ENCODE data around the gene KIF3A. TPM values are rescaled to one million over a fixed set of nuclear protein-coding genes. Genes with fewer than 3 reads are reported as not detected.
A peak's percentile ranks its signal among the peaks of the same experiment; 100 is the strongest.

The KIF3A gene
- total and polyA plus RNA-seq, 2 experiments from 2014 or later = 11.2 to 19.7 TPM

- Mint-ChIP-seq H3K4me3 (no peak overlapping the region), H3K9me3 (no peaks in the 10 kb centered on the region; the same call in 1 of the 3 replicates), H3K36me3 (ENCODE audit: low read depth) (peaks cover 3% of the 10 kb centered on the region; the same call in 1 of the 3 replicates), H3K27me3 (ENCODE audit: insufficient read depth, low read depth, poor library complexity) (peaks cover 42% of the 10 kb centered on the region), H3K4me1 (peaks cover 8% of the 10 kb centered on the region), H3K27ac (no peak overlapping the region)
- 0 out of 2 replicates have a peak, but pooled peaks cover 4% of the 10 kb centered on the region for H3F3A ChIP-seq (replicated peaks; ENCODE audit: low read depth)
- DNase-seq (ENCODE audit: low spot score) (no peak), ATAC-seq (no peak)
- no peak overlapping the region for H2AFZ ChIP-seq
- H3K36me3 ChIP-seq (ENCODE audit: insufficient read depth) = no peaks in the 10 kb centered on the region
- H3K27me3 ChIP-seq (ENCODE audit: insufficient read depth) = peaks cover 42% of the 10 kb centered on the region
- H4K20me1 ChIP-seq (replicated peaks; ENCODE audit: insufficient read depth) = no peaks in the 10 kb centered on the region
- no peak for TF ChIP-seq CTCF (conservative IDR thresholded peaks at IDR 0.05; ENCODE audit: low read depth in 2 of 2)
- TF ChIP-seq CREB1 (CRISPR knock-in tag; IDR thresholded peaks at IDR 0.05; ENCODE audit: low read depth) = no peak
- TF ChIP-seq ZNF114 (CRISPR knock-in tag; IDR thresholded peaks at IDR 0.05) = no peak
- no peaks in the 10 kb centered on the region for H3K79me2 ChIP-seq (replicated peaks; ENCODE audit: insufficient read depth)
- H3K9me2 ChIP-seq (ENCODE audit: insufficient read depth) = no peaks in the 10 kb centered on the region
- H3K27ac ChIP-seq (ENCODE audit: low read depth) = no peak overlapping the region
- H3K4me3 ChIP-seq = no peak overlapping the region
- no peak overlapping the region for H3K4me2 ChIP-seq
- no peaks in the 10 kb centered on the region; the same call in none of the 2 replicates for H3K4me1 ChIP-seq (ENCODE audit: insufficient read depth)
These were observed 78.7 kb downstream of the KIF3A start for GRCh38 chr5:132658381-132659302.

- H3K9me3 Mint-ChIP-seq = no peaks in the 10 kb centered on the region; the same call in 1 of the 3 replicates
- Histone ChIP-seq H3K27ac (ENCODE audit: low read depth) (no peak within 1 kb of the TSS), H3K4me2 (no peak within 1 kb of the TSS), H4K20me1 (replicated peaks; ENCODE audit: insufficient read depth) (no peaks in the 10 kb centered on the region), H3K36me3 (ENCODE audit: insufficient read depth) (no peaks in the 10 kb centered on the region), H3K79me2 (replicated peaks; ENCODE audit: insufficient read depth) (no peaks in the 10 kb centered on the region), H3K27me3 (ENCODE audit: insufficient read depth) (peaks cover 42% of the 10 kb centered on the region), H3K9me2 (ENCODE audit: insufficient read depth) (no peaks in the 10 kb centered on the region), H3K4me1 (ENCODE audit: insufficient read depth) (no peaks in the 10 kb centered on the region; the same call in none of the 2 replicates), H2AFZ (peak within 1 kb of the TSS; percentile 94), H3F3A (replicated peaks; ENCODE audit: low read depth) (0 out of 2 replicates have a peak, but pooled peaks cover 4% of the 10 kb centered on the region), H3K4me3 (no peak within 1 kb of the TSS)
- H3K27me3 Mint-ChIP-seq (ENCODE audit: insufficient read depth, low read depth, poor library complexity) = peaks cover 45% of the 10 kb centered on the region
- no peak within 1 kb of the TSS for H3K4me3 Mint-ChIP-seq
- no peak for DNase-seq (ENCODE audit: low spot score)
- no peak within 1 kb of the TSS for H3K27ac Mint-ChIP-seq
- no peak for ATAC-seq
- peaks cover 3% of the 10 kb centered on the region; the same call in 1 of the 3 replicates for H3K36me3 Mint-ChIP-seq (ENCODE audit: low read depth)
- peaks cover 6% of the 10 kb centered on the region; the same call in 2 of the 3 replicates for H3K4me1 Mint-ChIP-seq
- no peak for TF ChIP-seq ETS1 (IDR thresholded peaks at IDR 0.05)
- no peak for TF ChIP-seq ZNF462 (CRISPR knock-in tag; IDR thresholded peaks at IDR 0.05)
- TF ChIP-seq POLR2AphosphoS5 (IDR thresholded peaks at IDR 0.05; ENCODE audit: low read depth) = no peak
- TF ChIP-seq ZNF331 (CRISPR knock-in tag; IDR thresholded peaks at IDR 0.05; ENCODE audit: low read depth) = no peak
- TF ChIP-seq EZH2phosphoT487 (IDR thresholded peaks at IDR 0.05; ENCODE audit: unreplicated experiment) = no peak
- no peak for TF ChIP-seq NANOG (IDR thresholded peaks at IDR 0.05; ENCODE audit: borderline replicate concordance)
These were observed 79.5 kb downstream of the KIF3A start, which contains the start of gene IL13 for GRCh38 chr5:132657676-132658380. IL13 (plus strand) TSS chr5:132658173; CDS start chr5:132658187, 14 bp downstream.
